HG02852 (cell line): Measurements from ENCODE around the gene PARD3B.

Experiments used
- ATAC-seq: cut with Tn5 transposase; IDR thresholded peaks from one replicate; pipeline ENCODE4 v1.9.1; 2021; ENCODE audit warnings: mild to moderate bottlenecking, moderate library complexity; ENCODE audit not compliant: unreplicated experiment

The PARD3B gene

GRCh38 chr2:205041472-205042130, 496.3 kb downstream of the PARD3B start:
- no peak for ATAC-seq

- no peak for ATAC-seq
These were observed 498.0 kb downstream of the PARD3B start for GRCh38 chr2:205043285-205043684.

GRCh38 chr2:205045706-205046105, 500.4 kb downstream of the PARD3B start:
- no peak for ATAC-seq

GRCh38 chr2:205047273-205047839, 502.1 kb downstream of the PARD3B start:
- ATAC-seq, result no peak

- ATAC-seq, result no peak
These were observed 506.1 kb downstream of the PARD3B start for GRCh38 chr2:205051417-205051816.

- no peak for ATAC-seq
These were observed 507.5 kb downstream of the PARD3B start for GRCh38 chr2:205052781-205053180.

- no peak for ATAC-seq
These were observed 508.6 kb downstream of the PARD3B start for GRCh38 chr2:205053827-205054410.

- no peak for ATAC-seq
These were observed 509.5 kb downstream of the PARD3B start for GRCh38 chr2:205054789-205055188.

GRCh38 chr2:205055251-205055650, 510.0 kb downstream of the PARD3B start:
- ATAC-seq, result no peak

GRCh38 chr2:205056151-205056561, 510.9 kb downstream of the PARD3B start:
- ATAC-seq, result no peak

- ATAC-seq, result no peak
These were observed 513.1 kb downstream of the PARD3B start for GRCh38 chr2:205058409-205058808.

- ATAC-seq, result no peak
These were observed 515.0 kb downstream of the PARD3B start for GRCh38 chr2:205060269-205060668.

GRCh38 chr2:205066081-205066480, 520.8 kb downstream of the PARD3B start:
- ATAC-seq, result no peak

- ATAC-seq, result no peak
These were observed 524.7 kb downstream of the PARD3B start for GRCh38 chr2:205069928-205070327.

GRCh38 chr2:205070889-205071288, 525.6 kb downstream of the PARD3B start:
- ATAC-seq, result no peak

- ATAC-seq, result no peak
These were observed 528.3 kb downstream of the PARD3B start for GRCh38 chr2:205073433-205074020.

- ATAC-seq, result no peak
These were observed 531.1 kb downstream of the PARD3B start for GRCh38 chr2:205076405-205076804.

- ATAC-seq, result no peak
These were observed 531.9 kb downstream of the PARD3B start for GRCh38 chr2:205077159-205077558.

- ATAC-seq, result no peak
These were observed 533.5 kb downstream of the PARD3B start for GRCh38 chr2:205078762-205079161.

- ATAC-seq, result no peak
These were observed 533.9 kb downstream of the PARD3B start for GRCh38 chr2:205079173-205079572.

- ATAC-seq, result no peak
These were observed 541.4 kb downstream of the PARD3B start for GRCh38 chr2:205086662-205087061.

GRCh38 chr2:205087862-205088261, 542.6 kb downstream of the PARD3B start:
- ATAC-seq, result no peak
